Epithelial cell of prostate (primary cell): Measurements from ENCODE around the gene NLRP5.

Experiments
- DNase-seq: peaks from one replicate; pipeline ENCODE4 v3.0.0-alpha.2; 2011; ENCODE audit warnings: low read depth, low spot score
- H3K27ac ChIP-seq: fragments of 450-650 bp; 2 replicates; pipeline ENCODE4 v1.5.1; 2017; ENCODE audit warnings: mild to moderate bottlenecking

Gene NLRP5

GRCh38 chr19:56069642-56070041 is 83.1 kb downstream of the NLRP5 start:
- no peak for DNase-seq
- H3K27ac ChIP-seq: no peak overlapping the region

DNA sequence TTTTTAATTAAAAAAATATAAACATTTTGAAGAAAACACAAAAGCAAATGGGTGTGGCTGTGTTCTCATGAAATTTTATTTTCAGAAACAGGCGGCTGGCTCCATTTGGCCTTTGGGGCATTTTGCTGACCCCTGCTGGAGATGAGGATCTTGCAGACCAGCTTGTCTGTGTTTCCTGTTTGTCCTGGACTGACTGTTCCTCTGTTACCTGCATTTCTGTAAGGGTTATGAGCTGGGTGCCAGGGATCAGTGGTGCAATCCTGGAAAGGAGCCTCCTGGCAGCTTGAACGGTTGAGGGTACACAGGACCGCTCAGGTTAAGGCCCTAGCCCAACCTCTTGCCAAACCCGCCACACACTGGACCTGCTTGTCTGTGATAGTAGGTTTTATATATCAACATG is 84.6 kb downstream of the NLRP5 start:
- no peak overlapping the region for H3K27ac ChIP-seq
- DNase-seq: no peak

GRCh38 chr19:56076498-56076897 is 89.9 kb downstream of the NLRP5 start:
- DNase-seq: no peak
- no peak overlapping the region for H3K27ac ChIP-seq

- no peak for DNase-seq
- H3K27ac ChIP-seq: no peak overlapping the region
Observed at GRCh38 chr19:56079609-56080008, 93.0 kb downstream of the NLRP5 start.

DNA sequence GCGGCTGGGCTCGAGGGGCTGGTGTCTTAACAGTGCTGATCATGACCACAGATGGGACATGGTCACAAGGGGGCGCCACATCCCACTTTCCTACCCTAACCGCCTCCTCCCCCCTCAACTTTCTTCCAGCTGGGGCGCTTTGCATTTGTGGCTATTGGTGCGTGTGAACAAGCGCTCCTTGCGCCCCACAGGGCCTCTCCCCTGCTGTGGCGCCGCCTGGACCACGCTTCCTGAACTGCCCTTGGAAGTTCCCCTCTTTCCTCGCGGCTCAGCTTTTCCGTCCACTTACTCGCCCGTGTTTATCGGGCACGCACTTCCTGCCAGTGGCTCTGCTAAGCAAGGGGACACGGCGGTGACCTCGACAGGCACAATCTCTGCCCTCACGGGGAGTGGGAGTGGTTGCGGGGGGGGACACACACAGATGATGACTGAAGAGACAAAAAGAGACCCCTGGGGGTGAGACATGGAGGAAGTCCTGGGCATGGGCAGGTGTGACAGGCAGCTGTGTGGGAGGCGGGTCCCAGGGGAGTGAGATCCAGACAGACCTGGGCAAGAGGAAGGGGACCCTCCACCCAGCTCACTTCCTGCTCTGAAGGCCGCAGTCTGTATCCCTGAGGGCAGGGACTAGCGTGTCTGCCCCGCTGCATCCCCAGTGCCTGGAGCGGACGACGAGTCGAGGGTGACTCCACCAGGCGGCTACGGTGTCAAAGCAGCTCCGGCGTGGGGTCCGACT is 94.3 kb downstream of the NLRP5 start:
- DNase-seq: no peak
- no peak overlapping the region for H3K27ac ChIP-seq

GRCh38 chr19:56083668-56084067 is 97.1 kb downstream of the NLRP5 start:
- DNase-seq: no peak
- no peak overlapping the region for H3K27ac ChIP-seq

GRCh38 chr19:56084835-56085536 is 98.4 kb downstream of the NLRP5 start:
- H3K27ac ChIP-seq: no peak overlapping the region

DNA sequence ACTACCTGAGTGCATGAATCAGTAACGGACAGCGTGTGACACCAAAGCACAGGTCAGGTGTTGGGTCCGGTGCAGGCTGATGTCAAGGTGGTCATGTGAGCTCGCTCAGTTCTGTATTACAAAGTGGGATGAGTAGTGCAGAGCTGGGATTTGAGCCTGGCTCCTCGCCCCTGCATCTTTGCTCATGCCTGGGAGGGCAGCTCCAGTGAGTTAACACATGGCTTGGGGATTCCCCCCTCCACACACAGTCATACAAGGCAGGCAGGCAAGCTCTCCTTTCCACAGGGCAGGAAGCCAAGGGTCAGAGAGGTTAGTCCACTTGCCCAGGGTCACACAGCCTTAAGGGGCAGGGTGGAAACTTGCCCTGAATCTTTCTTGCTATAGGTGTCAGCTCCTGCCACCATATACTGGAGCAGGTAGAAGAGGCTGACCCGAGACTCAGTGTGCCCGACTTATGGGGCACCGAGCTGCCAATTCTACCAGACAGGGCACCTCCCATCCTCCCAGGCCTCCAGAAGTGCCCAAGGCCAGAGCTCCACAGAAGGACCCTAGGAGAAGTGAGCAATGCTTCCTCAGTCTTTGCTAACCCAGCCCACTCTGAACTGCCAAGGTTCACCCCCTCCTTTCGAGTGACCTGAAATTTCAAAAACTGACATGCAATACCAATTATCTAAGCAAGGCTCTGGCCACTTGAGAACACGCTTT is 99.1 kb downstream of the NLRP5 start:
- no peak overlapping the region for H3K27ac ChIP-seq
- DNase-seq: no peak

More at GRCh38 chr19:56084835-56085536, 98.4 kb downstream of the NLRP5 start:
- no peak for DNase-seq

DNA sequence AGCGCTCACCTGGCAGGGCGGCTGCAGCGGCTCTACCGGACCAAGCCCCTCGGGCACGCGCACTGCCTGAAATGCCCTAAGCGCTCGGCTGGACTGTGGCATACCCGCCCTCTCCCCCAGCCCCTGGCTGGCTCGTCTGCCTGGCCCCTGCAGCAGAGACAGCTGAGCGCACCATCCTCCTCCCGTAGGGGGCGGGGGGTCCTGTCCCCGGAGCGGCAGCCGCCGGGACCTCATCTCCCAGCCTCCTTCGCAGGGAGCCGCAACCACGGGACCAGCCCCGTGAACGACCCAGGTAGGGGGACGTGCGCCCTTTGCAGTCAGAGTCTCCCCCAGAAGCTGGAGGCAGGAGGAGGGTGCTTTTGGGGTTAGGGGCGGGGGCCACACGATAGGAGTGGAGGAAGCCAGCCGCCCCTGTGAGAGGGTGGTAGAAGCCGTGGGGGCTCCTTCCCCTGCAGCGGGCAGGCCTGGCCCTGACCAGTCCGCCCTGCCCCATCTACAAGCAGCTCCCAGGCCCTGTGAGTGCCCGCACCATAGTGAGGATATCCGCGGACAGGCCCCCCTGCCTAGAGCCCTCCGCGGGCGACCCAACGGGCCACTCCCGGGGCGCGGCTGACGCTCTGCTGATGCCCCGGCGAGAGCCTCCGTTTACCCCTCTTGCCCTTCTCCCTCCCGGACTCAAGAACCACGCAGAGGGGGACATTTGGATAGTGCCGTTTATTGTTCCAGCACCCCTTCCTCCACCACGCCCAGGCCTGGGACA is 100.3 kb downstream of the NLRP5 start:
- DNase-seq: no peak
- H3K27ac ChIP-seq: no peak overlapping the region

GRCh38 chr19:56087647-56088496 is 101.3 kb downstream of the NLRP5 start:
- H3K27ac ChIP-seq: no peak overlapping the region
- no peak for DNase-seq

- DNase-seq: no peak
- no peak overlapping the region for H3K27ac ChIP-seq
Observed at GRCh38 chr19:56088497-56089215, 102.1 kb downstream of the NLRP5 start.

- no peak for DNase-seq
- no peak overlapping the region for H3K27ac ChIP-seq
Observed at GRCh38 chr19:56089344-56089743, 102.8 kb downstream of the NLRP5 start.

- peak; percentile 31 for DNase-seq
- H3K27ac ChIP-seq: peak overlapping the region; percentile 44
Observed at GRCh38 chr19:56091066-56091490, 104.5 kb downstream of the NLRP5 start.

DNA sequence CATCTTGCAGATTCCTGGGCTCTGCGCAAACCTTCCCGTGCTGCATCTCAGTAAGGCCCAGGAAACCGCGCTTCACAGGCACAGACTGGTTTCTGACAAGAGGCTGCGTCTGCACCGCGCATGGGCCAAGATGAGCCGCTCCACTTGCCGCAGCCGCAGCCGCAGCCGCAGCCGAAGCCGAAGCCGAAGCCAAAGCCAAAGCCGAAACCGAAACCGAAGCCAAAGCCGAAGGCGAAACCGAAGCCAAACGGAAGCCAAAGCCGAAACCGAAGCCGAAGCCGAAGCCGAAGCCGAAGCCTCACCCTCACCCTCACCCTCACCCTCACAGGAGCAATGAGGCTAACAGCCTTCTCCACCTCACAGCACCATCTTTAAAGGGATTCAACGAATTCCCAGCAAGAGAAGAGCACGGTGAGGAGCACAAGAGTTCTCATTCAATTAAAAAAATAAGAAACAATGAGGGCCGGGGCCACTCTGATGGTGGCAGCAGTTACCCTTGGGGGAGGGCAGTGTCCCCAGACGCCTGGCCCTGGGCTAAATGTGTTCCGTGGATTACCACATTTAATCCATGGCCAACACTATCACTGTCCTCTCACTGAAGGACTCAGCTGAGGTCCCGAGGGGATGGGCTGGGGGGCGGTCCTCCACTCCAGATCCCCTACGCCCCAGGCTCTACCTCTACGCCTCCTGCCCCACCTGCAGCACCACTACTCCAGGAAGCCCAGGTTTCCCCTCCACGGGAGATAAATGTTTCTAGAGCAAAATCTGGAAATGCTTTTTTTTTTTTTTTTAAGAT is 105.4 kb downstream of the NLRP5 start:
- peak overlapping the region; percentile 44 for H3K27ac ChIP-seq

GRCh38 chr19:56092685-56093631 is 106.4 kb downstream of the NLRP5 start:
- DNase-seq: no peak
- no peak overlapping the region for H3K27ac ChIP-seq

More for the DNA sequence above, 105.4 kb downstream of the NLRP5 start:
- no peak for DNase-seq

GRCh38 chr19:56094449-56094848 is 107.9 kb downstream of the NLRP5 start:
- no peak overlapping the region for H3K27ac ChIP-seq
- no peak for DNase-seq

DNA sequence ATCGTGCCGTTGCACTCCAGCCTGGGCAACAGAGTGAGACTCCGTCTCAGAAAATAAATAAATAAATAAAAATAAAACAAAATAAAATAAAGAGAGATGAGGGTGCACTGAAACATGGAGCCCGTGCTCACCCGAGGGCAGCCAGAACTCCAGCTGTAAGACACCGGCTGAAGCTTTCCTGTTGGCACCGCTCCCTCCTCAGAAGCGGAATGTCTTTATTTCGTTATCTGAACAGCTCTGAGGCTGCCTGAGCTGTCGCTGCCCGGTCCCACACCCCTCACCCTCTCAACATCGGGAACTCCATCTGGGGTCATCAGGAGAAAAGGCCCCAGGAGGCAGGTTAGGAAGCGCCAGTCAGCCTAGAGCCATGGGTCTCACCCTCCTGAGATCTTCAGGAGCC is 110.1 kb downstream of the NLRP5 start:
- DNase-seq: no peak
- H3K27ac ChIP-seq: no peak overlapping the region
